ENCODE measurements around the gene TNNI3K. TPM values are rescaled to one million over a fixed set of nuclear protein-coding genes. Genes with fewer than 3 reads are reported as not detected.

TNNI3K gene
- total and polyA plus RNA-seq, 9 of the 15 experiments (the other 6 are each of a cell fraction or from before 2014, with no cell fraction given): 0.21 to 0.53 (median 0.32) TPM; not detected in 5

- Histone ChIP-seq H3K79me2 (ENCODE audit: control insufficient read depth, insufficient read depth, low read length) (no peaks in the 10 kb centered on the region), H3K27me3 (ENCODE audit: control insufficient read depth in 2 of 2, insufficient read depth in 2 of 2, low read length in 2 of 2) (no peaks in the 10 kb centered on the region), H3K9me1 (ENCODE audit: control insufficient read depth, insufficient read depth, low read length) (no peaks in the 10 kb centered on the region), H4K20me1 (replicated peaks; ENCODE audit: control insufficient read depth, insufficient read depth, low read length) (no peaks in the 10 kb centered on the region), H3K4me3 (no peak overlapping the region), H3K27ac (ENCODE audit: extremely low read depth, low read depth, low read length) (no peak overlapping the region), H3K4me2 (ENCODE audit: insufficient read depth, low read length) (no peak overlapping the region), H3K9me3 (replicated peaks; ENCODE audit: control insufficient read depth, insufficient read depth, low read depth, low read length) (no peaks in the 10 kb centered on the region), H3K36me3 (ENCODE audit: control insufficient read depth, insufficient read depth, low read length) (no peaks in the 10 kb centered on the region), H3K9ac (ENCODE audit: insufficient read depth in 1 of 2, low read depth in 2 of 2, low read length in 2 of 2) (no peak overlapping the region), H2AFZ (ENCODE audit: low read depth, low read length) (no peak overlapping the region), H3K4me1 (replicated peaks in 1 of 2; ENCODE audit: control insufficient read depth in 2 of 2, insufficient read depth in 2 of 2, low read length in 2 of 2) (no peaks in the 10 kb centered on the region)
- ChIA-PET POLR2A (interaction anchor here (0.5 kb wide), 1 partner anchor 1069 kb away, joined by 4 read pairs; no protein-coding TSS in a partner anchor), CTCF (ENCODE audit: low intra/inter-chr PET ratio) (no interaction called here)
- FAIRE-seq (no peak), ATAC-seq (no peak), DNase-seq (ENCODE audit: extremely low read depth in 1 of 4, low spot score in 3 of 4) (no peak)
- WGBS (ENCODE audit: insufficient coverage, low coverage, missing lambda C conversion rate): 7% methylated on average over 3 of the region's 3 CpGs
- intact Hi-C loops (cut with micrococcal nuclease) (no loop called here), in situ Hi-C loops (cut with MboI) (no loop called here)
- TF ChIP-seq CAMTA2 (CRISPR knock-in tag; conservative IDR thresholded peaks at IDR 0.05): no peak
- no peak for TF ChIP-seq IRF1 (CRISPR knock-in tag; IDR thresholded peaks at IDR 0.05; ENCODE audit: borderline replicate concordance)
- no peak for TF ChIP-seq GABPA (tag; conservative IDR thresholded peaks at IDR 0.05; ENCODE audit: low read depth)
- TF ChIP-seq ZFPM2 (CRISPR knock-in tag; IDR thresholded peaks at IDR 0.05): no peak
- TF ChIP-seq TSC22D4 (tag; IDR thresholded peaks at IDR 0.05): no peak
- TF ChIP-seq GATAD2B (IDR thresholded peaks at IDR 0.05; ENCODE audit: borderline replicate concordance): no peak
- BruUV-seq (replicated peaks): no TSS peak
These were observed 246.4 kb downstream of the TNNI3K start for GRCh38 chr1:74481607-74482006.

GRCh38 chr1:74485622-74486021, 250.4 kb downstream of the TNNI3K start:
- Histone ChIP-seq H2AFZ (ENCODE audit: low read depth, low read length) (no peak overlapping the region), H4K20me1 (replicated peaks; ENCODE audit: control insufficient read depth, insufficient read depth, low read length) (no peaks in the 10 kb centered on the region), H3K9me1 (ENCODE audit: control insufficient read depth, insufficient read depth, low read length) (no peaks in the 10 kb centered on the region), H3K9me3 (replicated peaks; ENCODE audit: control insufficient read depth, insufficient read depth, low read depth, low read length) (no peaks in the 10 kb centered on the region), H3K79me2 (ENCODE audit: control insufficient read depth, insufficient read depth, low read length) (no peaks in the 10 kb centered on the region), H3K27ac (ENCODE audit: extremely low read depth, low read depth, low read length) (no peak overlapping the region), H3K36me3 (ENCODE audit: control insufficient read depth, insufficient read depth, low read length) (no peaks in the 10 kb centered on the region), H3K9ac (ENCODE audit: insufficient read depth in 1 of 2, low read depth in 2 of 2, low read length in 2 of 2) (no peak overlapping the region), H3K27me3 (ENCODE audit: control insufficient read depth in 2 of 2, insufficient read depth in 2 of 2, low read length in 2 of 2) (no peaks in the 10 kb centered on the region), H3K4me2 (ENCODE audit: insufficient read depth, low read length) (no peak overlapping the region), H3K4me1 (replicated peaks in 1 of 2; ENCODE audit: control insufficient read depth in 2 of 2, insufficient read depth in 2 of 2, low read length in 2 of 2) (no peaks in the 10 kb centered on the region), H3K4me3 (no peak overlapping the region)
- no peak for TF ChIP-seq FOXA3 (CRISPR knock-in tag; conservative IDR thresholded peaks at IDR 0.05 in 1 of 2, IDR thresholded peaks at IDR 0.05 in 1 of 2)
- TF ChIP-seq NELFE (IDR thresholded peaks at IDR 0.05; ENCODE audit: insufficient read depth, insufficient read length): no peak
- no peak for TF ChIP-seq PTBP1 (IDR thresholded peaks at IDR 0.05; ENCODE audit: low read depth, low read length)
- CTCF ChIA-PET (ENCODE audit: low intra/inter-chr PET ratio): no interaction called here
- DNase-seq (ENCODE audit: extremely low read depth in 1 of 4, low spot score in 3 of 4) (no peak), FAIRE-seq (no peak), ATAC-seq (no peak)
- in situ Hi-C loops (cut with MboI) (no loop called here), intact Hi-C loops (cut with micrococcal nuclease) (no loop called here)
- no TSS peak for BruUV-seq (replicated peaks)
- POLR2A ChIA-PET: no interaction called here
- WGBS (ENCODE audit: insufficient coverage, low coverage, missing lambda C conversion rate): 3% methylated on average over 3 of the region's 3 CpGs

Data from K562 (cell line).